Testis (tissue), 2 donors: ENCODE results near the gene AIRE.

Experiments used
- CTCF ChIP-seq, 3 experiments: fragments of 450-650 bp in 2 of 3; fragments of 200-600 bp in 1 of 3; sonication (generic) in 1 of 3; IDR thresholded peaks; one replicate each; pipeline ENCODE4 v1.5.1; 2016 to 2019; ENCODE audit warnings: antibody characterized with exemption in 3 of 3, mild to moderate bottlenecking in 2 of 3, moderate library complexity in 1 of 3
- POLR2A ChIP-seq: fragments of 450-650 bp; IDR thresholded peaks from one replicate; pipeline ENCODE4 v1.6.1; 2017; ENCODE audit warnings: antibody characterized with exemption, mild to moderate bottlenecking, moderate library complexity

- TF ChIP-seq CTCF (IDR thresholded peaks at IDR 0.05) (no peak), POLR2A (no peak)
Measured at GRCh38 chr21:44259082-44259705, 26.5 kb upstream of the AIRE start.
